ENCODE measurements around the gene METTL8. TPM values are rescaled to one million over a fixed set of nuclear protein-coding genes. Genes with fewer than 3 reads are reported as not detected.

Gene METTL8, protein sequence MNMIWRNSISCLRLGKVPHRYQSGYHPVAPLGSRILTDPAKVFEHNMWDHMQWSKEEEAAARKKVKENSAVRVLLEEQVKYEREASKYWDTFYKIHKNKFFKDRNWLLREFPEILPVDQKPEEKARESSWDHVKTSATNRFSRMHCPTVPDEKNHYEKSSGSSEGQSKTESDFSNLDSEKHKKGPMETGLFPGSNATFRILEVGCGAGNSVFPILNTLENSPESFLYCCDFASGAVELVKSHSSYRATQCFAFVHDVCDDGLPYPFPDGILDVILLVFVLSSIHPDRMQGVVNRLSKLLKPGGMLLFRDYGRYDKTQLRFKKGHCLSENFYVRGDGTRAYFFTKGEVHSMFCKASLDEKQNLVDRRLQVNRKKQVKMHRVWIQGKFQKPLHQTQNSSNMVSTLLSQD
- total RNA-seq (2014; rRNA removed; shearing (Covaris generic); ENCODE audit: low replicate concordance) = 31.5 and 72.9 TPM in 2 replicates

DNA sequence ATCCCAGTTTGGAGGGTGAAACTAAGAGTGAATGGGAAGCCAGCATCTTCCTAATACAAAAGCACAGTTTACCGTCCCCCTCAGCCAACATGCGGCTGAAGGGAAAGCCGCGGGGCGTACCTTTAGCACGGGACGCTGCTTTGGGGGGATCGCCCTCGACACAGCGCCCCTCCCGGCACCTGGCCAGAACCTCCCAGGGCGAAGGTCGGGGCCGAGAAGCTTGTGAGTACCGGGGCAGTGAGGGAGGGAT lies at the start of gene METTL8:
Gene METTL8, minus strand, starts transcription at position 228 of the 250 bp plus-strand sequence. CDS start 41,805 bp downstream, outside the sequence.
- Histone ChIP-seq H3K9me3 (peaks cover 18% of the 10 kb centered on the region), H3K36me3 (peaks cover 28% of the 10 kb centered on the region), H3K4me3 (peak within 1 kb of the TSS; percentile 75), H3K27me3 (no peaks in the 10 kb centered on the region)
- no peak for DNase-seq

DNA sequence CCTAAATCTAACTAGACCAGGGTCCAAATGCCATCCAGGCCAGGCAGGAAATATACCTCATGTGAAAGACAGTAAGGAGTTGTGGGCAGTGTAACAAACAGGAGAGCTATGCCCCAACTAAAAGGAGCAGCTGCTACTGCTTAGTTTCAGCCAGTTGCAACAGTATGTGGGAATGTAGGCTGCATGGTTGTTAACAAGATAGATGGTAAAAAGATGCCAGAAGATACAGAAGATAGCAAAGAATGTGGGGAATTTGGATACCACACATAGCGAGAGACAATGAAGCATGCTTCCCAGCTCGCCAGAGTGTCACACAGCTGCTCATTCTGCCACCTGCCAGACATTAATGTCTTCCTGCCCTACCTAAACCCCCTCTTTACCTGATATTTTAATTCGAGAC lies 49.1 kb upstream of the METTL8 start:
- H3K4me3 ChIP-seq = no peak overlapping the region
- no peak for DNase-seq
- H3K9me3 ChIP-seq = no peaks in the 10 kb centered on the region
- peaks cover 14% of the 10 kb centered on the region; the same call in 1 of the 2 replicates for H3K36me3 ChIP-seq
- H3K27me3 ChIP-seq = no peaks in the 10 kb centered on the region

DNA sequence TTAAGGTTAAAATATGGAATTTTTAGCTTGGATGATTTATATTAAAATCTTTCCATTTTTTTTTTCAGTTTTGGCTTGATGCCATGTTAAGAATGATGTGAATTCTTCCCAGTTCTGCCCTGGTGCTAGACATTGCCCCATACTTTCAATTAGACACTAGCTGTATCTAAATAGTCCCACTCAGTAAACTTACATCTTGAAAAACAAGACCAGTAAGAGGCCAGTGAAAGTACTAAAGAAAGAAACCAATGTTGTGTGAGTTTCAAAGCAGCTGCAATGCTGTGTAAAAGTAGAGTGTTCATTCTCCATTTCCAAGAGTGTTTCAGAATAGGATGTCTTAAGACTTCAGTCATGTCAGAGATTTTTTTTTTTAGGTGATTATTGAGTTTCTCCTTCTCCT lies 48.5 kb upstream of the METTL8 start:
- Histone ChIP-seq H3K9me3 (no peaks in the 10 kb centered on the region), H3K4me3 (no peak overlapping the region), H3K27me3 (no peaks in the 10 kb centered on the region), H3K36me3 (peaks cover 14% of the 10 kb centered on the region; the same call in 1 of the 2 replicates)
- DNase-seq = no peak

DNA sequence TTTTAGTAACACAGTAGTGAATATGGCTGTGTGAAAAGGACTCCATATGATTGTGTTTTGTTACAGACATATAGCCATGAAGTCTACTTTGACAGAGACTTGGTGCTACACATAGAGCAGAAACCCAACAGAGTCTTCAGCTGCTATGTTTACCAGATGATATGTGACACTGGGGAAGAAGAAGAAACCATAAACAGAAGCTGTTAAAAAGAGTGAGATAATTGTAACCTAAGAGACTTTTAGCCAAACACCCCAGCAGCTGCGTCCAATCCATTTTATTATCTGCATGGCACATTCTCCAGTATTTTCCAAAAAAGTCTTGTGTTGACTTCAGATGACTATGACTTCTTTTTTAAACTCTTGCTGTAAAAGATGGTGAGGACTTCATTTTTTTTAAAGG lies 47.1 kb upstream of the METTL8 start:
- peaks cover 17% of the 10 kb centered on the region; the same call in 1 of the 2 replicates for H3K36me3 ChIP-seq

DNA sequence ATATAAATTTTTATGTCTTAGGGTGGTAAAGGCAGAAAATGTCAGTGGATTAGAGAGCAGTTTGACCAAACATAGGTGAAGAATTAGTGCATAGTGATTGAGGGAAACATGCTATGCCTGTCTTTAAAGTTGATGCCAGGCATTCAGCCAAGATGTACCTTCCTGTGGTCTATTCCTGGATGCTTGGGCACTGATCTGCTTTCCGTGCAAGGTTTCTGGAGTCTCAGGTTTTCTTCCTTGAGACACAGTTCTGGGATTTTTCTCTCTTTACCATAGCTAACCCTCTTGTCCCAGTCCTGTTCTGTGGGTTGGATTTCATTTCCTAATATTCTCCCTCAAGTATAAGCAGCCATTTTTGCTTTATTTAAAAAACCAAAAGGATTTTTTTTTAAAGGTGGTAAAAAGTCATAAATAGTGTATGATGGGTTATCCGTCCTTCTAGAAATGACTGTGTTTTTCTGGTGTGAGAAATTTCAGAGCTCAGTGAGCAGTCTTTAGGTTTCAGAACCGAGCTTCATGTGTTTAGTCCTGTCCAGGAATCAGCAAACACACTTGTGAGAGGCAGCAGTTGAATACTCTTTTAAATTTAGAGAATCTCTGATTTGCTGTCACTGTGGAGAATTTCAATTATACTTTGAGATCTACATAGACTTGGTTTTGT lies 45.5 kb upstream of the METTL8 start:
- H3K27me3 ChIP-seq = no peaks in the 10 kb centered on the region
- no peak overlapping the region for H3K4me3 ChIP-seq
- peaks cover 26% of the 10 kb centered on the region for H3K36me3 ChIP-seq
- H3K9me3 ChIP-seq = no peaks in the 10 kb centered on the region
- no peak for DNase-seq

More for the DNA sequence above, 47.1 kb upstream of the METTL8 start:
- Histone ChIP-seq H3K4me3 (no peak overlapping the region), H3K27me3 (no peaks in the 10 kb centered on the region), H3K9me3 (no peaks in the 10 kb centered on the region)
- no peak for DNase-seq

DNA sequence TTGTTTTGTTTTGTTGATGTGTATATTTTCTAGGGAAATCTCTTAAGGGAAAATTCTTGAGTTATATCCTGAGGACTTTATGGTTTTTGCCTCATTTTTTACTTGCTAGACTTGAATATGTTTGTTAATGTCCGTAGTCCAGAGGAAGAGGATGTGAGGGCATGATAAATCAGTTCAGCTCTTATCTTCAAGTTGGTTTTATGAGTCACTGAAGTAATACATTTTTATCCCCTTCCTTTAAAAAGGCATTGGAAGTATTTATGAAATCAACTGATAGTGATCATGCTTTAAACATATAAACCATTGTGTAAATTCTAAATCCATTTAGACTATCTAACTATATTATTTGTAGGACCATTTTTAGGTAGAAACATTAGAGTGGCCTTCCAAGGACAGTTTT lies 44.6 kb upstream of the METTL8 start:
- DNase-seq = no peak
- Histone ChIP-seq H3K36me3 (peaks cover 33% of the 10 kb centered on the region), H3K27me3 (no peaks in the 10 kb centered on the region), H3K9me3 (no peaks in the 10 kb centered on the region), H3K4me3 (no peak overlapping the region)

DNA sequence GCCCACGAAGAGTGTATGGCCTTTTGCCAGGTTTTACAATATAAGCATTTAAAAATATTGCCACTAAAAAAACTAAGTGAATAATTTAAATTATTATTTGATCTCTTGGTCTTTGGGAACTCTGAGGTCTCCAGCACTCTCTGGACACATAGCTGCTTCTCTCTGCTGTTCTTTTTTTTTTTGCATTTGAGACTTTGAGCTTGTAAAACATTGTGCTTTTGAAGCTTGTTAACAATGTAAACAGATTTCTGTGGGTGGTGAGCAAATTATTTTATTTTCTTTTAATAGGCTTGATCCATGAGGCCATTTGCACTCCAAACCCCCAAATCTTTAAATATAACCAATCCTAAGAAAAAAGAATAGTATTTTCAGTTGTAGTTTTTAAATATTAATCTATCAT lies 42.2 kb upstream of the METTL8 start:
- Histone ChIP-seq H3K27me3 (no peaks in the 10 kb centered on the region), H3K36me3 (peaks cover 46% of the 10 kb centered on the region), H3K4me3 (no peak overlapping the region), H3K9me3 (no peaks in the 10 kb centered on the region)
- DNase-seq = no peak

DNA sequence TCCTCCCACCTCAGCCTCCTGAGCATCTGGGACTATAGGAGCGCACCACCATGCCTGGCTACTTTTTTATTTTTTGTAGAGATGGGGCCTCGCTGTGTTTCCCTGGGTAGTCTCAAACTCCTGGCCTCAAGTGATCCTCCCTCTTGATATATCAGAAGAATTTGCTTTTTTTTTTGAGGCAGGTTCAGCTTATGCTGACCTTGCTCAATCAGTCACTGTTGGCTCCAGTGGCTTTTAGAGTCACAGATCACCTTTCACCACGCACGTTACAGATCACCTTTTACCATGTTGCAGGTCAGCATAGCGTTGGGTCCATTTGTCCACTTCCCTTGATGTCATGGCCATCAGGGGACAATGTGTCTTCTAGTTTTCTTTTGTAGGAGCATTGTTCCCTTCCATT lies 36.3 kb upstream of the METTL8 start:
- DNase-seq = no peak
- Histone ChIP-seq H3K9me3 (no peaks in the 10 kb centered on the region), H3K4me3 (no peak overlapping the region), H3K27me3 (no peaks in the 10 kb centered on the region), H3K36me3 (peaks cover 57% of the 10 kb centered on the region)

DNA sequence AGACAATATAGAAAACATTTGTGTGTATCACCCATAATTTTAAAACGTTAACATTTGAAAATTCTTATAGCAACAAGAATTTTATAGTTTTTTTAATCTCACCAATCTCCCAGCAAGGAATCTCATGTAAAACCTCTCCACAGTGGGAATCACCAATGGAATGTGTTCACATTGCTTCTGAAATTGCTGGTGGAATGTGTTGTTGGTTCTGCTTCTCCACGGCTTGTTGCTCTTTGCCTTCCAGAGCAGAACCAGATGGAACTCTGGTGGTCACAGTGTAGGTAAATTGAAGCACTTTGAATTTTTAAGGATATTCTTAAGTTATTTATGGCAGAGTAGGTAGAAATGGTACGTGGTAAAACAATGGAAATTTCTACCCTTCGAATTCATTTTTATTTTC lies 35.4 kb upstream of the METTL8 start:
- H3K4me3 ChIP-seq = no peak overlapping the region
- no peak for DNase-seq
- H3K9me3 ChIP-seq = no peaks in the 10 kb centered on the region
- peaks cover 53% of the 10 kb centered on the region for H3K36me3 ChIP-seq
- no peaks in the 10 kb centered on the region for H3K27me3 ChIP-seq

DNA sequence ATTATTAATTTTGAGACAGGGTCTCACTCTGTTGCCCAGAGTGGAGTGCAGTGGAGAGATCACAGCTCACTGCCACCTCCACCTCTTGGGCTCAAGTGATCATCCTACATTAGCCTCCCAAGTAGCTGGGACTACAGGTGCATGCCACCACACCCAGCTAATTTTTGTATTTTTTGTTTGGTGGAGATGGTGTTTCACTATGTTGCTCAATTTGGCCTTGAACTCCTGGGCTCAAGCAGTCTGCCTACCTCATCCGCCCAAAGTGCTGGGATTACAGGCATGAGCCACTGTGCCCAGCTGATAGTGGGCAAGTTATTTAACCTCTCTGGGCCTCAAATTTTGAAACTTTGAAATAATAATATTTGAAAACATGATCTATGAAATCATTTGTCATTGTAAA lies 26.7 kb upstream of the METTL8 start:
- no peak for DNase-seq
- Histone ChIP-seq H3K9me3 (no peaks in the 10 kb centered on the region; the same call in none of the 2 replicates), H3K36me3 (peaks cover 47% of the 10 kb centered on the region), H3K4me3 (no peak overlapping the region), H3K27me3 (no peaks in the 10 kb centered on the region)

DNA sequence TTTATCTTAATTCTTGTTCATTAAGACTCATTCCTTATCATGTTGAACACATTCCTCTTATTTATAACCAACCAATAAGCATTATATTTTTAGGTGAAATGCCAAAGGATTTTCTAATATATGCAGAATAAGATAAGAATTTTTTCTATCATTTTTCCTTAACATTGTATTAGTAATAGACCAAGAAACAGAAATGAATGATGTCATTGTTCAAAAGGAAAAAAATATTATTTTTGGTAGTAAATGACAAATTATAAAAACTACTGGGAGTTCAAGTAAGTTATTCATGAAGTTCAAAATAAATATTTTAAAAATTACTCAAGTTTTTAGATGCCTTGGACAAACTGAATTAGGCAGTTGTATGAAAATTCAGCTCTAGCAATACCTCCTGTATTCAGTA lies 25.7 kb upstream of the METTL8 start:
- peaks cover 54% of the 10 kb centered on the region for H3K36me3 ChIP-seq
- no peak for DNase-seq
- no peak overlapping the region for H3K4me3 ChIP-seq
- no peaks in the 10 kb centered on the region; the same call in none of the 2 replicates for H3K9me3 ChIP-seq
- no peaks in the 10 kb centered on the region for H3K27me3 ChIP-seq

DNA sequence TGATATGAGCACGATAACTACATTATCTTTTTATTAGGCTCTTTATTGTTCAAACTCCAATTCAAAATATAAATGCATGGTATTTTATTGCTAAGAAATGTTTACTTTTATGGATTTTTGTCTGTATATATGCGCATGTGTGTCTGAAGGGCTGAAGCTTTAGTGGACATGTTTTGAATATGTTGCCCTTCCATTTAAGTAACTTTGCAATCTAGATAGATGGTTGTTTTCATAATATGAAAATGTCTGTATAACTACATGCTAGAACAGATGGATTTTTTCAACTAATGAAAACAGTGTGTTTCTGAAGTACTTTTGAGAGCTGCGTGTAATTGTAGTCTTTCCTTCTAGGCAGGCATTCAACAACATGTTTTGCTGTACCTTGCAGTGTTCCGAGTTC lies 19.0 kb upstream of the METTL8 start:
- Histone ChIP-seq H3K36me3 (peaks cover 91% of the 10 kb centered on the region), H3K9me3 (no peaks in the 10 kb centered on the region; the same call in none of the 2 replicates), H3K27me3 (no peaks in the 10 kb centered on the region), H3K4me3 (no peak overlapping the region)
- DNase-seq = no peak

DNA sequence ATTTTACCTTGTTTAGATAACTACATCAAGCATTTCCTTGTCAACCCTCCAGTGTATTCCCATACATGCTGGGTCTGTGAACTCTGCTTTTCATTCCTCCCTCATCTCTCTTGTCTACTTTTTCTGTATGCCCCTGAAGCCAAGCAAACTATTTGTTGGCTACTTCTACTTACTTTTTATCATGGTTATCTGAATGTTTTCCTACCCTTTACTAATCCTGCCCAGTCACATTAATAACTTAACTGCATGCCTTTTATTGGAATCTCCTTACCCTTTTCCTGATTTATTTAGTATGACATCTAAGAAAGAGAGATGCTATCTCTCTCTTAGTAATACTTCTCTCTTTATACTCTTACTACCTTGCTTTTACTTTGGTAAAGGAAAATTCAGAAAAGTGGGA lies 17.3 kb upstream of the METTL8 start:
- DNase-seq = no peak
- Histone ChIP-seq H3K9me3 (no peaks in the 10 kb centered on the region; the same call in none of the 2 replicates), H3K4me3 (no peak overlapping the region), H3K36me3 (peaks cover 81% of the 10 kb centered on the region), H3K27me3 (no peaks in the 10 kb centered on the region)

DNA sequence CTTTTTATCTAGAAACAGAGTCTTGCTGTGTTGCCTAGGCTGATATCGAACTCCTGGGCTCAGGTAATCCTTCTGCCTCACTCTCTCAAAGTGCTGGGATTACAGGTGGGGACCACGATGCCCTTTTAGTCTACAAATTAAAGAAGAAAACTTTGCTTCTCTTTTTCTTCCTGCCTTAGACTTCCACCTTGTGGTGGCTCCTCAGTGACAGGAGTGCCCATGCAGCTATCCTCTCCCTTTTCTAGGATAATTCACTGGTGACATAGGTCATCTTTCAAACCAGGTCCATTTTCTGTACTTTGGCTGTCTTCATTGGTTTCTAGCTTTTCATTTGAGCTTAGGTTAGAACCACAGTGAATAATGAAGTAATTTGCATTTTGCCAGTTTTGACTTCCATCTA lies 13.9 kb upstream of the METTL8 start:
- DNase-seq = no peak
- Histone ChIP-seq H3K27me3 (no peaks in the 10 kb centered on the region), H3K9me3 (no peaks in the 10 kb centered on the region), H3K4me3 (no peak overlapping the region), H3K36me3 (peaks cover 75% of the 10 kb centered on the region)

DNA sequence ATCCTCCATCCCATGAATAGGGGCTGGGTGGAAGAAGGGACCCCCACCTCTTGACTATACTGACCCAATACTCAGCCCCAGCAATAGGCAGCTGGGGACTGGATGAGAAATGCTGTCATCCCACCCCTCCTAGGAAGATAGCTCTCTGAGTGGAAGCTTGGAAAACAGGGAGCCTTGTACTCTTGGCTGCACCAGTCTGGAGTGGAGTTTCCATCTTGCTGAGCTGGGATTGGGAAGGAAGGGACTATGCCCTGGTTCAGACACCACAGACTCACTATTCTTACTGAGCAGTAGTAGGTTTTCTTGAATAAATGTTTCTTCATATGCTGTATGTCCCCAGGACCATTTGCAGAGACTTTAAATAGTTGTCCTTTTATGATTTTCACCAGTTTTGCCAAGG lies 7.7 kb upstream of the METTL8 start:
- peaks cover 67% of the 10 kb centered on the region for H3K36me3 ChIP-seq

DNA sequence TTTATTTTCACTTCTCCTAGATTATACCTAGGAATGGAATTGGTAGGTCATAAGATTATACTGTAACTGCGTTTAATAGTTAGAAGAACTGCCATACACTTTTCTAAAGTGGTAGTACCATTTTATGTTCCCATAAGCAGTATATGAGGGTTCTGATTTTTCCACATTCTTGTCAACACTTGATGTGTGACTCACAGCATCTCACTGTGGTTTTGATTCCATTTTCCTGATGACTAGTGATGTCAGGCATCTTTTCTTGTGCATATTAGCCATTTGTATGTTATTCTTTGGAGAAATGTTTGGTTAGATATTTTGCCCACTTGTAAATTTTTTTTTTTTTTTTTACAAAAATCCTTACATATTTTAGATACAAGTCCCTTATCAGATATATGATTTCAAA lies 2.5 kb upstream of the METTL8 start:
- H3K36me3 ChIP-seq = peaks cover 47% of the 10 kb centered on the region
- peaks cover 16% of the 10 kb centered on the region for H3K9me3 ChIP-seq
- no peaks in the 10 kb centered on the region for H3K27me3 ChIP-seq
- no peak overlapping the region for H3K4me3 ChIP-seq
- DNase-seq = no peak

More for the DNA sequence above, 7.7 kb upstream of the METTL8 start:
- no peak overlapping the region for H3K4me3 ChIP-seq
- no peaks in the 10 kb centered on the region for H3K27me3 ChIP-seq
- no peak for DNase-seq
- H3K9me3 ChIP-seq = peaks cover 9% of the 10 kb centered on the region

DNA sequence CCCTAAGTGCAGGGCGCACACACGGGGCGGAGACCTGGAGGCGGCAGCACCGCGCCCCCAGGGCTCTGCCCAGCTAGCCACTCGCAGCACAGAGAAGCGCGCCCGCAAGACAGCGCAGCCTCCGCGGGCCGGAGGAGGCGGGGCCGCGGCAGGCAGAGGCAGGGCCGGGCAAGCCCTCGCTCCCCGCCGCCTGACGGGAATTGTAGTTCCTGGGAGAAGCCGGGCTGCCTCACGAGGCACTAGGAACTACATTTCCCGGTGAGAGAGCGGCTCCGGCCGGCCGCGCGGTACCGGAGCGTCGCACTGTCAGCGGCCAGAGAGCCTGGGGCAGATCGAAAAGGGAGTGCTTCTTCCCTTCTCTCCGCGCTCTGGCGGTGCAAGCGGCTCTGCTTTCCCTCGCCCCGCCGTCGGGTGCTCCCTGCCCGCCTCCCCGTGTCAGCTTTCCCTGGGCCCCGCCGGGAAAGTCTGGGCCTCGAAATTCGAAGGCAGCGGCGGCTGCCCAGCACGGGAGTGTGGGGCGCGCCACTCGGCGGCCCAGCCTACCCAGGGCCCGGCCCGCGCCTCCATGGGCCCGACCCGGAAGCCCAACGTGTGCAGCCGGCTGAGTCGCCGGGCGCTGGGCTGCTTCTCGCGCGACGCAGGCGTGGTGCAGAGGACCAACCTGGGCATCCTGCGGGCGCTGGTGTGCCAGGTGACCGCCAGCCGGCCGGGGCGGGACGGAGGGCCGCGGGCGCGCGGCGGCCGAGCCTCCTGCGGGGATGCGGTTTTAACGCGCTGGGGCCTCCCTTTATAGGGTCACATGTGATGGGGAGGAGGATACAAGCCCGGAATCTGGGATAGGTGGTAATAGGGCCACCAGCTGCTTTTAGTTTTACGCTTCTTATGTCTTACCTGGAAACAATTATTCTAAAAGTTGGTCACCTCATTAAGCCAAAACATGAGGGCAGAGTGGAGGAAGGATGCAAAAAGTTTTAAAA lies 511 bp upstream of the METTL8 start, which contains the start of gene DCAF17:
Gene DCAF17, plus strand, starts transcription at position 214 of the 977 bp plus-strand sequence. Its CDS starts 352 bp downstream, at position 566.
- Histone ChIP-seq H3K27me3 (no peaks in the 10 kb centered on the region), H3K9me3 (peaks cover 18% of the 10 kb centered on the region), H3K36me3 (peaks cover 32% of the 10 kb centered on the region), H3K4me3 (peak within 1 kb of the TSS; percentile 75)
- peak; percentile 98 for DNase-seq

All from MG63 (cell line).